Adrenal gland (tissue), 12 donors: ENCODE measurements around the gene CCNY. TPM values are rescaled to one million over a fixed set of nuclear protein-coding genes. Genes with fewer than 3 reads are reported as not detected.
A peak's percentile ranks its signal among the peaks of the same experiment; 100 is the strongest.

Experiments
- DNase-seq, 7 donors: peaks; one replicate each; pipeline ENCODE4 v3.0.0-alpha.2; 2019 to 2020
- H3K27ac ChIP-seq, 5 donors: fragments of 200-600 bp; sonication (generic) in 4 of 5; 1 replicate in 3 of 5; 2 replicates in 2 of 5; pipeline versions ENCODE4 v1.5.1 to v1.8.0; 2016 to 2020; ENCODE audit warnings: mild to moderate bottlenecking in 1 of 5
- H3K27me3 ChIP-seq: fragments of 200-600 bp; 2 replicates; pipeline ENCODE4 v1.8.0; 2021
- H3K36me3 ChIP-seq, 2 donors: fragments of 200-600 bp; replicated peaks in 1 of 2; 1 replicate in 1 of 2; 2 replicates in 1 of 2; pipeline versions ENCODE4 v1.5.1 to v1.8.0; 2018 to 2022
- H3K4me1 ChIP-seq, 2 donors: fragments of 200-600 bp; replicated peaks in 1 of 2; 1 replicate in 1 of 2; 2 replicates in 1 of 2; pipeline versions ENCODE4 v1.5.1 to v1.8.0; 2018 to 2021
- H3K4me3 ChIP-seq, 4 donors: fragments of 200-600 bp; sonication (generic) in 3 of 4; one replicate each; pipeline ENCODE4 v1.5.1; 2016 to 2018
- H3K9me3 ChIP-seq, 3 donors: fragments of 200-600 bp; sonication (generic) in 1 of 3; replicated peaks in 1 of 3; 1 replicate in 2 of 3; 2 replicates in 1 of 3; pipeline versions ENCODE4 v1.5.1 to v1.8.0; 2016 to 2021
- CTCF ChIP-seq, 6 experiments: fragments of 450-650 bp in 4 of 6; fragments of 200-600 bp in 2 of 6; sonication (generic) in 1 of 6; IDR thresholded peaks; 1 replicate in 5 of 6; 2 replicates in 1 of 6; pipeline versions ENCODE4 v1.5.1 to v1.8.0; 2016 to 2021; ENCODE audit warnings: antibody characterized with exemption in 6 of 6, mild to moderate bottlenecking in 2 of 6, moderate library complexity in 1 of 6
- POLR2A ChIP-seq, 2 donors: fragments of 450-650 bp; IDR thresholded peaks; one replicate each; pipeline ENCODE4 v1.6.1; 2017; ENCODE audit warnings: antibody characterized with exemption in 2 of 2, mild to moderate bottlenecking in 2 of 2, moderate library complexity in 1 of 2
- WGBS, 4 donors: extraction: QIAGEN DNeasy Blood & Tissue Kit in 2 of 4; methylation state at CpG; one replicate each; pipeline versions ENCODE4 v1.1.5 to v1.1.7; 2013 to 2017; 5-methylcytosine and 5-hydroxymethylcytosine counted together
- intact Hi-C, 2 donors: fragments of 100-400 bp; cut with DNase I; formaldehyde crosslinking; loops; one replicate each; pipeline versions ENCODE4 v1.14.1 to v1.15.0; 2022 to 2023
- polyA plus RNA-seq, 3 donors: library from polyadenylated mRNA; stranded (reverse); fragments of 200-250 nt in 2 of 3; fragments of 350-450 nt in 1 of 3; fragmentation: Illumina TruSeq in 1 of 3; extraction: RNeasy Lipid Tissue Mini Kit (QIAGEN cat#74804) in 1 of 3; gene quantifications; one replicate each; pipeline ENCODE4 v1.2.3, GENCODE V29; 2013 to 2014
- total RNA-seq, 9 donors: library from RNA; depleted of rRNA in 4 of 9; stranded (reverse); fragments of >200 nt in 4 of 9; fragments of 120-200 nt in 1 of 9; fragmentation: NEBNext Ultra II Directional in 1 of 9; extraction: Animal tissue kit (Norgen Biotek cat#: 25700) in 1 of 9; gene quantifications; one replicate each; pipeline versions ENCODE4 v1.1.0 to v1.2.4, GENCODE V29; 2013 to 2023
- donor health status: healthy with polysubstance abuse.
- donor health status: Bipolar disorder and iron deficiency.
- donor health status: DM: yes; HTN: yes; CAD: no.
- donor health status: DM: no; HTN: no; CAD: no.
- donor health status: DM: no; HTN: no; CAD: no.
- donor health status: DM: yes; HTN: yes; CAD: no.

The CCNY gene
- total and polyA plus RNA-seq, 12 donors: 18.3 to 87.0 (median 45.2) TPM

- Histone ChIP-seq H3K27ac (peak overlapping the region in 1 of 5 donors; percentile 19), H3K4me3 (no peak overlapping the region), H3K36me3 (no peaks in the 10 kb centered on the region), H3K9me3 (no peaks in the 10 kb centered on the region), H3K4me1 (peaks cover 0 to 28% of the 10 kb centered on the region in 2 donors), H3K27me3 (no peaks in the 10 kb centered on the region)
- intact Hi-C loops: no loop called here
- WGBS, 4 donors: 87 to 94% (median 91%) methylated on average over 12 of the region's 12 CpGs
- DNase-seq: peak in 1 of 7 donors; percentile 24
- TF ChIP-seq CTCF (IDR thresholded peaks at IDR 0.05): no peak
- TF ChIP-seq POLR2A (IDR thresholded peaks at IDR 0.05): no peak
Measured at GRCh38 chr10:35413985-35414861, 77.9 kb downstream of the CCNY start.

GRCh38 chr10:35415505-35415904, 79.2 kb downstream of the CCNY start:
- Histone ChIP-seq H3K9me3 (no peaks in the 10 kb centered on the region), H3K4me3 (no peak overlapping the region), H3K27me3 (no peaks in the 10 kb centered on the region), H3K27ac (no peak overlapping the region), H3K4me1 (peaks cover 0 to 28% of the 10 kb centered on the region in 2 donors), H3K36me3 (no peaks in the 10 kb centered on the region)
- intact Hi-C loops: no loop called here
- peak in 1 of 7 donors; percentile 11 for DNase-seq
- TF ChIP-seq POLR2A (IDR thresholded peaks at IDR 0.05) (no peak), CTCF (IDR thresholded peaks at IDR 0.05) (no peak)
- 76 to 96% (median 90%) methylated on average over 5 of the region's 5 CpGs for WGBS, 4 donors

DNA sequence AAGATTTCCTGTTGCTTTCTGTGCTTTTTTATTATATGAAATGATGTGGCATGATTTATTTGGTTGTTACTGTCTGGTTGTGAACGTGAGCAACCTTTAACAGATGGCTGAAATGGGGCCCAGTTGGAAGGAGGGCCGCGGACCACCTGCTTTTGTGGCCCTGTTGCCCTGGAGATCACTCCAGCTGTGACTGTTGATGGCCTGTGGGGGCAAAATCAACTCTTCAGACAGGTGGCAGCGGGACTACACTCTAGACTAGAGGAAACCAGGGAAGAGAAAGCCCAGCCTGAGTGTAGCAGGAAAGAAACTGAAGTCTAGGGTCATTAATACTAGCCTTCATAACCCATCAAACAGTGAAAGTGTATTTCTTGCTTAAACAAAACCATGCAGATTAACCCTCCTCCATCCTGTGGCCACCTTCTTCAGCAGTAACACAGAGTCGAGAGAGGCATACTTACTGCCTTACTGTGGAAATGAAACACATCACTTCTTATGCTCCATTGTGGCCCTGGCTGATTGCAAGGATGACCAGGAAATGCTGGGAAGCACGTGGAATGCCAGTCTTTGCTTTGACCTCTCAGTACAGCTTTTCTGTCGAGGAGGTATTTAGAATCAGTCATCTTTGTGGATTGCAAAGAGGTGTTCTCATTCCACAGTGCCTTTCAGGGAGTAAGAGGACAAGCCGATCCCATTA, 80.5 kb downstream of the CCNY start:
- Histone ChIP-seq H3K36me3 (no peaks in the 10 kb centered on the region), H3K27ac (peak overlapping the region in 1 of 5 donors; percentile 21), H3K4me1 (peaks cover 10 to 34% of the 10 kb centered on the region in 2 donors), H3K4me3 (no peak overlapping the region), H3K9me3 (no peaks in the 10 kb centered on the region), H3K27me3 (no peaks in the 10 kb centered on the region)
- 72 to 85% (median 73%) methylated on average over 7 to 8 of the region's 8 CpGs for WGBS, 4 donors
- DNase-seq: peak in 1 of 7 donors; percentile 18
- no peak for TF ChIP-seq POLR2A (IDR thresholded peaks at IDR 0.05)
- no peak for TF ChIP-seq CTCF (IDR thresholded peaks at IDR 0.05)
- intact Hi-C loops: no loop called here

DNA sequence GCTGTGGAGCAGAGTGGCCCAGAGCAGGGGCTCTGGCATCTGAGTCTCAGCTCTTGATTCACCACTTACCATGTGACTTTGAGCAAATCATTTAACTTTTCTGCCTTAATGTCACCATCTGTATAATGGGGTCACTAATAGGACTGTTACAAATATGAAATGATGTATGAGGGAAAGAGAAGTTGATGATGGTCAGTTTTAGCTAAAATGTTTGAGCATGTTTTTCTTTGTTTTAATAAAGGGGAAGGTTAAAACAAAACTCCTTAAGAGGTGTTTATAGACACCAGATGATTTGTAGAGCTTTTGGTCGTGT, 81.0 kb downstream of the CCNY start:
- TF ChIP-seq CTCF (IDR thresholded peaks at IDR 0.05): no peak
- no peak for TF ChIP-seq POLR2A (IDR thresholded peaks at IDR 0.05)
- Histone ChIP-seq H3K27me3 (no peaks in the 10 kb centered on the region), H3K27ac (peak overlapping the region in 1 of 5 donors; percentile 21), H3K36me3 (no peaks in the 10 kb centered on the region), H3K4me3 (no peak overlapping the region), H3K9me3 (no peaks in the 10 kb centered on the region), H3K4me1 (peaks cover 15 to 39% of the 10 kb centered on the region in 2 donors)
- intact Hi-C loops: no loop called here
- WGBS, 4 donors: 53 to 63% (median 54%) methylated on average over 1 of the region's 1 CpG
- DNase-seq: no peak
